NK-92 (cell line): ENCODE data around the gene SLC16A12.

Experiments
- DNase-seq: peaks from one replicate; lab custom pipeline; 2025; ENCODE audit not compliant: unreplicated experiment; lab: John Stamatoyannopoulos, UW

Gene SLC16A12

DNA sequence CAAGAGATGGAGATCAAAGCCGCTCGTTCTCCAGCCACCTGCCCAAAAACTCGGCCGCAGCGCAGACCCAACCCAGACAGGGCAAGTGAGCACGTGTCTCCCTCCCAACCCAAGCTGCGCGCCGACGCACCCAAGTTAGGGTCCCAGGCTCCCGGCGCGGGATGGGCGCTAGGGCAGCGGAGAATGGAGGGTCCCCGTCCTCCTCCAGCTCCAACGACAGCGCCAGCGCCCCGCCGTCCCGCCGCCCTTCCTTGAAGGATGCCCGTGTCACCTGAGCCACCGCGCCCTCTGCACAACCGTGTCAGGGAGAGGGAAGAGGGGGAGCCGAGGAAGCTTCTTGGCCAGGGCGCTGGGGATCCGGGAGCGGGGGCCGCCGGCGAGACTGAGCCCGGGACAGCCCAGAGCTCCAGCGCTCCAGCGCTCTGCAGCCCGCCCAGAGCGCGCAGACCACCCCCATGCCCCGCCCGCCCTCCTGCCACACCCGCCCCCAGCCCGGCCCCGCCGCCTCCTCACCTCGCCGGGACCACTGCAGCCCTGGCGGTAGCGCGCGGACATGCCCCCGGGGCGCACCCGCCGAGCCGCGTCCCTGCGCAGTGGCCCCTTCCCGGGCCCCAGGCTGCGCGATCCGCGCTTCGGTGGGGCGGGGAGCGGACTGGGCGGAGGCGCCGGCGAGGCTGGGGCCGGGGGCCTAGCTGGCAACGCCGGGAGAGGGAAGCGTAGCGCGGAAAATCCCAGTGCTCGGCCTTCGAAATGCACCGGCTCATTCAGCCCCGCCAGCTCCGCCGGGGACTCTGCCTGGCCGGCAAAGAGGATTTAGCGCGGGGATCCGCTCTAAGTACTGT lies at the start of gene SLC16A12:
Gene SLC16A12 (minus strand): TSS at position 424 of the 842 bp plus-strand sequence. CDS start 73,016 bp downstream, outside the sequence.
- DNase-seq: no peak

GRCh38 chr10:89582022-89582421 lies 46.6 kb upstream of the SLC16A12 start:
- DNase-seq: no peak

DNA sequence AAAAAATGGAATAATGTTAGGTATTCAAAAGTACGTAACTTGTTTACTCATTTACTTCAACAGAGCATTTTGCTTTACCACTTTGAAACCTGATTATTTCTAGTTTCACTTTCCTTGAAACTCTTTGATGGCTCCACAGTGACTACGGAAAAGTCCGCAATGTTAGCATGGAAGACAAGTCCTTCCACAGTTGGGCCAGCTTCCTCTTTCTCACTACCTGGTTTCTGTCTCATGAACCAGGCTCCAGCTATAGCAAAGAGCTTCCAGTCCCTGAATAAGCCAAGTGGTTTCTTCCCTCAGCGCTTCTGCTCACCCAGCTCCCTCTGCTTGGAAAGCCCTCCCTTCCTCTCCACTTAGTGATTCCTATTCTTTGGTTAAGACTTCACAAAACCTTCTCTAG lies 44.8 kb upstream of the SLC16A12 start:
- no peak for DNase-seq

DNA sequence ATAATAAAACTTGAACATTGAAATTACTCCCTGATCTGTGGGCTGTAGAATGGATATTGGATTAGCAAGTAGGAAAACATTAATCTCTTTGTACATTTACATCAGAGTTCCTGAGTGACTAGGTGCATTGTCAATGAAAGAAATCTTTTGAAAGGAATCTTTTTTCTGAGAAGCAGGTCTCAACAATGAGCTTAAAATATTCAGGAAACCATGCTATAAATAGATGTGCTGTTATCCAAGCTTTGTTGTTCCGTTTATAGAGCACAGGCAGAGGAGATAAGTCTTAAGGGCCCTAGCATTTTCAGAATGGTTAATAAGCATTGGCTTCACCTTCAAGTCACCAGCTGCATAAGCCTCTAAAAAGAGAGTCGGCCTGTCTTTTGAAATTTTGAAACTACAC lies 41.3 kb upstream of the SLC16A12 start:
- DNase-seq: no peak

DNA sequence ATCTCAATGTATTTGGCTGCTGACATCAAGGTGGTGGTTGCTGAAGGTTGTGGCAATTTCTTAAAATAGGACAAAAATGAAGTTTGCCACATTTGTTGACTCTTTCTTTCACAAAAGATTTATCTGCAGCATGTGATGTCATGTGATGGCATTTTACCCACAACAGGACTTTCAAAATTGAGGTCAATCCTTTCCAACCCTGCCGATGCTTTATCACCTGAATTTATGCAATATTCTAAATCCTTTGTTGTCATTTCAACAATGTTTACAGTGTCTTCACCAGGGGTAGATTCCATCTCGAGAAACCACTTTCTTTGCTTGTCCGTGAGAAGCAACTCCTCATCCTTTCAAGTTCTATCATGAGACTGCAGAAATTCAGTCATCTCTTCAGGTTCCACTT lies 40.6 kb upstream of the SLC16A12 start:
- DNase-seq: no peak

- DNase-seq: no peak
Observed at GRCh38 chr10:89575031-89575430, 39.6 kb upstream of the SLC16A12 start.

- DNase-seq: no peak
Observed at GRCh38 chr10:89574368-89574767, 39.0 kb upstream of the SLC16A12 start.

GRCh38 chr10:89567576-89568245 lies 32.3 kb upstream of the SLC16A12 start:
- no peak for DNase-seq

GRCh38 chr10:89566992-89567391 lies 31.6 kb upstream of the SLC16A12 start:
- no peak for DNase-seq

GRCh38 chr10:89566095-89566950 lies 30.9 kb upstream of the SLC16A12 start:
- no peak for DNase-seq

DNA sequence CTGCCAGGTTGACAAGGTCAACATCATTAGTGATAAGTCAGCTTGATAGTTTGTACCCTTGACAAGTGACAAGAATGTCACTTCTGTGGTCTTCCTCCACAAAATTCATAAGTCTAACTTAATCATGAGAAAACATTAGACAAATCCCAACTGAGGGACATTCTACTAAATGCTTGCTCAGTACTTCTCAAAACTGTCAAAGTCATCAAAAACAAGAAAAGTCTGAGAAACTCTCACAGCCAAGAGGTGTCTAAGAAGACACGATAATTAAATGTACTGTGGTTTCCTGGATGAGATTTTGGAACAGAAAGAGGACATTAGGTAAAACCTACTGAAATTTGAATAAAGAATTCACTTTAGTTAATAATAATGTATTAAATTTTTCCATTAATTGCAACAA lies 29.8 kb upstream of the SLC16A12 start:
- DNase-seq: no peak

- DNase-seq: no peak
Observed at GRCh38 chr10:89563861-89564478, 28.6 kb upstream of the SLC16A12 start.

DNA sequence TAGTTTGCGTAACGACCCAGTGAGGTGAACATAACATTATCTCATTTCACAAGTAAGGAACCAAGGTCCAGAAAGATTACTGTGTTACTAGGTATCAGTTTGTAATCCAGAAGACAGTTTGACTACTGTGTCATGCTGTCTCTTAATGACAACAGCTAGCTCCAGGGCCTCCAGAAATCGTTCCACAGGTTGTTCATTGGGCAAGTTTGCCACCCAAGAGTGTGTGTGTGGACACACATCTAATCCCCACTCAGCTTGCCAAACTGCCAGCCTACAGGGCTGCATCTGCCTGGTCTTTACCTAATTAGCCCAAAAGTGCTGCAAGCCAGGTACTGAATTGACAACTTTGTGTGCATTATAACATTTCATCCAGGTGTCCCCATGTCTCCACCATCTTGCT lies 27.9 kb upstream of the SLC16A12 start:
- DNase-seq: no peak

DNA sequence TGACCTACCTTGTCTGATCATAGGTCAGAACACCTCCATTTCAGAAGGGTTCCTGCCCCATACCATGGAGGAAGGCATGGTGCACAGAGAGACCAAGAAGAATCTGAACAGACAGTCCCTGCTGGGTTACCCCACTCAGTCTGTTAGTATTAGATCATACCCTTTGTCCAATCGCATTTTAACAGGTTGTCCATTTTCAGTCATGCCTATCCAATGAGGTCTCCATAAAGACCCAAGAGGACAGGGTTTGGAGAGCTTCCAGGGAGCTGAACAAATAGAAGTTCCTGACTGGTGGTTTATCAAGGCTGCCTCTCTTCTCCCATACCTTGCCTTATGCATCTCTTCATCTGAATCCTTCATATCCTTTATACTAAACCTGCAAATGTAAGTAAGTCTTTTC lies 21.2 kb upstream of the SLC16A12 start:
- DNase-seq: no peak

DNA sequence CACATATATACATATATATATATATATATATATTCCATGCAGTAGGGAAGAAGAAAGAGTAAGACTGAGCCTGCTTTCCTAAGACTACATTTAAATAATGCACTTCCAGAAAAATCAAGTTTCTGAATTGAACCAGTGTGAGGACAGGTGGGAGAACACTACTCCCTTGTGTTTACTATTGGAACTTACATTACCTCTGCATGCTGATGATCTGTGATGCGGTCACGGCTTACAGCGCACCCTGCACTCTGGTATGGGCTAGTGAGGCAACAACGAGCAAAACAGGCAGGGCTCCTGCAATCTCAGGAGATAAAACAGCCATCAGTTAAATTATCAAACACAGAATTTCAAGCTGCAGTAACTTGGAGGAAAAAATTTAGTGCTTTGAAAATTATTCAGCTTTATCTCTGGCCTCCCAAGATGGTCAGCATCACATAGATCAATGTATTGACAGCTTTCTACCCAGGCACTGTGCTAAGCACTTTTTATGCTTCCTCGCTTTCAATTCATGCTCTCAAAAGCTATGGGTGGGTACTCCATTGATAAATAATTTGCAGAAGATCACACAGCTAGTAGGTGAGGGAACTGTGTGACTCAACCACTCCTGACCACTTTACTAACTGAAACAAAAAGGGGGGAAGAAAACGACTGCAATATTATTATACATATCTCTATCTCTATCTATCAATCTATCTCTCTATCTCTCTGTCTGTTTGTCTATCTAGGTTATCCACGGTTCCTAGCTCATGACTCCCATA lies 20.5 kb upstream of the SLC16A12 start:
- DNase-seq: no peak

DNA sequence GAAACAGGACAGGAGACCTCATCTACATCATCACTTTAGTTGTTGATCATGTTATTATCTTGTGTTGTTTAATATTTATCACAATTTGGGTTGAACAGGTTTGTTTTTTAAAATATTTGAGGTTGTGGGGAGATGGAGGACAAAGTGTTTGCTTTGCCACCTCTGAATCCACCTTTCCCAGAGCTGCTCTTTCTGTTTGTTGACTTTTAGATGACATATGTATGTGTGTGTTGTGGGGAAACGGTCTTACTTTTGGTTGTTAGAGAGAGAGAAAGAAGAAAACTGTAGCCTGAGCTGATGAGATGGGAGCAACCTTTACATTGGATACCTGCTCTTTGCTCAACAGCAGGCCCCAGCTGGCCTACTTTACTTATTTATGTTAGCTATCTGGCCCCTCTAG lies 19.0 kb upstream of the SLC16A12 start:
- no peak for DNase-seq

GRCh38 chr10:89553064-89553734 lies 17.8 kb upstream of the SLC16A12 start:
- DNase-seq: no peak

DNA sequence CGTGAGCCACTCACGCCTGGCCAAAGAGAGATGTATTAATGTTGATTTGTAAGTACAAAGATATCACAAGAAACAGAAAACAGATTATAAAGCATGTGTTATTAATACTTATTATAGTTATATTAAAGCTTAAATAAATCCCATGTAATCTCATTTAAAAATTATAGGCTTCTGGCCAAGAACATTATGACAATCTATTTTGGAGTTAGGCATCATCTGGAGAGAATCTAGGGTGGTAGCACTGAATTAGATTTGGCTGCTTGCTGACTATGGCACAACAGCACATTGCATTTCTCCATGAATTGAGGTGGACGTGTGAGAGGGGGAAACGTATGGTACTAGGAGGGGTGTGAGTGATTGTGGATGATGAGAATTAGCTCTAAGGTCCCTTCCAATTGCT lies 16.8 kb upstream of the SLC16A12 start:
- no peak for DNase-seq

DNA sequence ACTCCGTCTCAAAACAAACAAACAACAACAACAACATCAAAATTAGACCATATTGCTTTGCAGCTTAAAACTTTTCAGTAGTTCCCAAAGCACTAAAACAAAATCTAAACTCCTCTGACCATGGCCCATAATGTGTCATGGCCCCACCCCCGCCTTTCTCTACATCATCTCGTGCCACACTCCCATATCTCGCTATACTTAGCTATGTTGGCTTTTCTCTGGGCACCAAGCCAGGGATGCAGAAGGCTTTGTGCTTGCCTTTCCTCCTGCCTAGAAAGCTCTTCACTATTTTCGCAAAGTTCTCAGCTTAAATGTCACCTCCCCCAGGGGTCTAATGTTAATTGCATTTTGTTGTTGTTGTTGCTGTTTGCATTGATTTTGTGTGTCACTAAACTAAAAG lies 15.1 kb upstream of the SLC16A12 start:
- no peak for DNase-seq

GRCh38 chr10:89549510-89549909 lies 14.1 kb upstream of the SLC16A12 start:
- no peak for DNase-seq
